Measurements from ENCODE around the gene MRPS22.
A peak's percentile ranks its signal among the peaks of the same experiment; 100 is the strongest.

MRPS22 gene

GRCh38 chr3:139319428-139320402 is 24.1 kb upstream of the MRPS22 start:
- no peak for DNase-seq (ENCODE audit: extremely low read depth, low read depth)
- peak; percentile 16 for TF ChIP-seq CTCF (IDR thresholded peaks at IDR 0.05; ENCODE audit: low read depth, low read length)

DNA sequence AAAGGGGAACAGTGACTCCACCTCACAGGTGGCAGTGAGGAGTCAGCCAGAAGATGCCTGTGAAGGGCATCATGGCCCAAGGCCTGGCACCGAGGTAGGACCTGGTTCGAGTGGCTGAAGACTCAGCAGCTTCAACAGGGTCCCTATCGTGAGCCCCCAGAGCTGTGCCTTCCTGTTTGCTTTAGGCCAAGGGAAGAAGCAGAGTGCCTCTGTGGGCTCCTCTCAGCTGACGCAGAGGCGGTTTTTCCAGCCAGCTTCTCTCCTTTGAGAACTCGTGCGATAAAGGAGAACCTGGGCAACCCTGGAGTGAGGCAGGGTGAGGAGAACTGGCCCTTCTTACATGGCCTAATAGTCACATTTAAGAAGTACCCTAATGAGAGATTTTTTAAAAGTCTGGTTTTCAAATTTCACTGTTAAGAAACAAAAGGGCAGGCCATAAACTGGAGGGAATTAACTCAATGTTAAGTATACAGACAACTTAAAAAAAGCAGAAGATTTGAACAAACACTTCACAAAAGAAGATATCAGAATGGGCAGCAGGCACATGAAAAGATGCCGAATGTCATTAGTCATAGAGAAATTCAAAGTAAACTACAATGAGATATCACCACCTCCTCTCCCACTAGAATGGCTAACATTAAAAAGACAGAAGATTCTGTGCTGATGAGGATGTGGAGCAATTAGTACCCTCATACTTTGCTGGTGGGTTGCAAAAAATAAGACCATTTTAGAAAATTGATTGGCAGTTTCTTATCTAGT is 23.1 kb upstream of the MRPS22 start:
- no peak for TF ChIP-seq CTCF (IDR thresholded peaks at IDR 0.05; ENCODE audit: low read depth, low read length)
- no peak for DNase-seq (ENCODE audit: extremely low read depth, low read depth)

GRCh38 chr3:139322346-139322745 is 21.5 kb upstream of the MRPS22 start:
- no peak for TF ChIP-seq CTCF (IDR thresholded peaks at IDR 0.05; ENCODE audit: low read depth, low read length)
- DNase-seq (ENCODE audit: extremely low read depth, low read depth) = no peak

- DNase-seq (ENCODE audit: extremely low read depth, low read depth) = no peak
- TF ChIP-seq CTCF (IDR thresholded peaks at IDR 0.05; ENCODE audit: low read depth, low read length) = no peak
These were observed 20.7 kb upstream of the MRPS22 start for GRCh38 chr3:139323146-139323545.

DNA sequence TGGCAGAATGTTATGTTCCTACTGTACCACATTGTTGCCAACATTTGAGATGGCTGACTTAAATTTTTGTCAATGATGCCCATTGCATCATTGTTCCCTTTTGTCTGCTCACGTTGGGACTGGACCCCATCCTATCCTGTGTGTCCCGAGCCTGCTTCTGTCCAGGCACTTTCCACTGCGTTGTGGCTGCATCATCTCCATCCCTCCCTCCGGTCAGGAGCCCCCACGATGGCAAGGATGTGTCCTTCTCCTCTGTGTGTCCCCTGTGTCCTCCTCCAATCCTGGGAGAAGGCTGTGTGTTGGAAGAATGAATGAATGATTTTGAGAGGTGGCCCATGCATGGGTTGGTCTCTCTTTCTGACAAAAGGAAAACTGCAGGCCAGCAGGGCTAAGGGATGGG is 19.4 kb upstream of the MRPS22 start:
- no peak for TF ChIP-seq CTCF (IDR thresholded peaks at IDR 0.05; ENCODE audit: low read depth, low read length)
- no peak for DNase-seq (ENCODE audit: extremely low read depth, low read depth)

DNA sequence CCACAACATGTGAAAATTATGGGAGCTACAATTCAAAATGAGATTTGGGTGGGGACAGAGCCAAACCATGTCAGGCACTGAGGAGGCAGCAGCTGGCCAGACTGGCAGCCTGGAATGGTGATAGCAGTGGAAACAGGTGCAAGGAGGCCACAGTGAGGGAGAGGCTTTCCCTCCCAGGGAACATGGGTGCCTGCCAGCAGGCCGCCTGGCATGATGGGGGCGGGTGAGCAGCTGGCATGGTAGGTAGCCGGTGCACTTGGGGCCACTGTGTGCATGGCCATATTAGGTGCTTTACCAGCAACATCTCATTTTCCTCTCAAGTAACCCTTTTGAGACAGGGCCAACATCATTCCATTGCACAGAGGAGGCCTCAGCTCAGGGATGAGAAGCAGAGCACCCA is 18.3 kb upstream of the MRPS22 start:
- DNase-seq (ENCODE audit: extremely low read depth, low read depth) = no peak
- TF ChIP-seq CTCF (IDR thresholded peaks at IDR 0.05; ENCODE audit: low read depth, low read length) = no peak

DNA sequence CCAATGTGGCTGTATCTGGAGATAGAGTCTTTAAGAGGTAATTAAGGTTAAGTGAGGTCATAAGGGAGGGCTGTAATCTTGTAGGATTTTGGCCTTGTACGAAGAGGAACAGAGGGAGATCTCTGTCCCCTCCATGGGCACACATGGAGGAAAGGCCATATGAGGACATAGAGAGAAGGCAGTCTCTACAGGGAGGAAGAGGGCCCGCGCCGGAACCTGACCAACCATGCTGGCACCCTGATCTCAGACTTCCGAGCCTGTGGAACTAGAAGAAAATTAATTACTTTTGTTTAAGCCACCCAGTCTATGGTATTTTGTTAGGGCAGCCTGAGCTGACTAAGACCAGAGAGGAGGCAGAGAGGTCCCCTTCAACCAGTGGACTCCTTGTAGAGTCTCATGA is 17.7 kb upstream of the MRPS22 start:
- TF ChIP-seq CTCF (IDR thresholded peaks at IDR 0.05; ENCODE audit: low read depth, low read length) = no peak
- no peak for DNase-seq (ENCODE audit: extremely low read depth, low read depth)

Data from AG09319 (cell line).